Measurements from ENCODE around the gene B3GAT2. TPM values are rescaled to one million over a fixed set of nuclear protein-coding genes. Genes with fewer than 3 reads are reported as not detected.

The B3GAT2 gene
- total RNA-seq, 1 experiment from 2014 or later = not detected

DNA sequence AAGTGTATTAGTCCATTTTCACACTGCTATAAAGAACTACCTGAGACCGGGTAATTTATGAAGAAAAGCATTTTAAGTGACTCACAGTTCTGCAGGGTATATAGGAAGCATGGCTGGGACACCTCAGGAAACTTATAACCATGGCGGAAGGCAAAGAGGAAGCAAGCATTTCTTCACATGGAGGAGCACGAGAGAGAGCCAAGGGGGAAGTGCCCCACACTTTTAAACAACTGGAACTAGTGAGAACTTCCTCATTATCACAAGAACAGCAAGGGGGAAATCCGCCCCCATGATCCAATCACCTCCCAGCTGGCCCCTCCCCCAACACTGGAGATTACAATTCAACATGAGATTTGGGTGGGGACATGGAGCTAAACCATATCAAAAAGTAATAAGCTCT is 28.3 kb upstream of the B3GAT2 start (continued):
- TF ChIP-seq, protein P1, sequence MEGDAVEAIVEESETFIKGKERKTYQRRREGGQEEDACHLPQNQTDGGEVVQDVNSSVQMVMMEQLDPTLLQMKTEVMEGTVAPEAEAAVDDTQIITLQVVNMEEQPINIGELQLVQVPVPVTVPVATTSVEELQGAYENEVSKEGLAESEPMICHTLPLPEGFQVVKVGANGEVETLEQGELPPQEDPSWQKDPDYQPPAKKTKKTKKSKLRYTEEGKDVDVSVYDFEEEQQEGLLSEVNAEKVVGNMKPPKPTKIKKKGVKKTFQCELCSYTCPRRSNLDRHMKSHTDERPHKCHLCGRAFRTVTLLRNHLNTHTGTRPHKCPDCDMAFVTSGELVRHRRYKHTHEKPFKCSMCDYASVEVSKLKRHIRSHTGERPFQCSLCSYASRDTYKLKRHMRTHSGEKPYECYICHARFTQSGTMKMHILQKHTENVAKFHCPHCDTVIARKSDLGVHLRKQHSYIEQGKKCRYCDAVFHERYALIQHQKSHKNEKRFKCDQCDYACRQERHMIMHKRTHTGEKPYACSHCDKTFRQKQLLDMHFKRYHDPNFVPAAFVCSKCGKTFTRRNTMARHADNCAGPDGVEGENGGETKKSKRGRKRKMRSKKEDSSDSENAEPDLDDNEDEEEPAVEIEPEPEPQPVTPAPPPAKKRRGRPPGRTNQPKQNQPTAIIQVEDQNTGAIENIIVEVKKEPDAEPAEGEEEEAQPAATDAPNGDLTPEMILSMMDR (IDR thresholded peaks at IDR 0.05 in 2 of 3, conservative IDR thresholded peaks at IDR 0.05 in 1 of 3; ENCODE audit: borderline replicate concordance in 1 of 3, insufficient read depth in 1 of 3, low read depth in 2 of 3, low read length in 2 of 3) = no peak
- TF ChIP-seq CEBPB (IDR thresholded peaks at IDR 0.05; ENCODE audit: low read depth) (no peak), YY1 (IDR thresholded peaks at IDR 0.05; ENCODE audit: extremely low read depth, insufficient replicate concordance, low read depth, low read length) (no peak), POLR2A (IDR thresholded peaks at IDR 0.05; ENCODE audit: borderline replicate concordance, extremely low read depth, insufficient read depth, insufficient read length) (no peak), RAD21 (IDR thresholded peaks at IDR 0.05; ENCODE audit: low read depth) (no peak), SRF (IDR thresholded peaks at IDR 0.05; ENCODE audit: low read depth) (no peak), EZH2 (IDR thresholded peaks at IDR 0.05) (no peak), EGR1 (IDR thresholded peaks at IDR 0.05; ENCODE audit: low read depth) (no peak), TCF7L2 (IDR thresholded peaks at IDR 0.05; ENCODE audit: borderline replicate concordance, extremely low read depth, insufficient read depth, insufficient read length) (no peak)
- TF ChIP-seq, protein P2, sequence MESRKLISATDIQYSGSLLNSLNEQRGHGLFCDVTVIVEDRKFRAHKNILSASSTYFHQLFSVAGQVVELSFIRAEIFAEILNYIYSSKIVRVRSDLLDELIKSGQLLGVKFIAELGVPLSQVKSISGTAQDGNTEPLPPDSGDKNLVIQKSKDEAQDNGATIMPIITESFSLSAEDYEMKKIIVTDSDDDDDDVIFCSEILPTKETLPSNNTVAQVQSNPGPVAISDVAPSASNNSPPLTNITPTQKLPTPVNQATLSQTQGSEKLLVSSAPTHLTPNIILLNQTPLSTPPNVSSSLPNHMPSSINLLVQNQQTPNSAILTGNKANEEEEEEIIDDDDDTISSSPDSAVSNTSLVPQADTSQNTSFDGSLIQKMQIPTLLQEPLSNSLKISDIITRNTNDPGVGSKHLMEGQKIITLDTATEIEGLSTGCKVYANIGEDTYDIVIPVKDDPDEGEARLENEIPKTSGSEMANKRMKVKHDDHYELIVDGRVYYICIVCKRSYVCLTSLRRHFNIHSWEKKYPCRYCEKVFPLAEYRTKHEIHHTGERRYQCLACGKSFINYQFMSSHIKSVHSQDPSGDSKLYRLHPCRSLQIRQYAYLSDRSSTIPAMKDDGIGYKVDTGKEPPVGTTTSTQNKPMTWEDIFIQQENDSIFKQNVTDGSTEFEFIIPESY (IDR thresholded peaks at IDR 0.05; ENCODE audit: extremely low read depth, insufficient replicate concordance, low read length) = no peak

DNA sequence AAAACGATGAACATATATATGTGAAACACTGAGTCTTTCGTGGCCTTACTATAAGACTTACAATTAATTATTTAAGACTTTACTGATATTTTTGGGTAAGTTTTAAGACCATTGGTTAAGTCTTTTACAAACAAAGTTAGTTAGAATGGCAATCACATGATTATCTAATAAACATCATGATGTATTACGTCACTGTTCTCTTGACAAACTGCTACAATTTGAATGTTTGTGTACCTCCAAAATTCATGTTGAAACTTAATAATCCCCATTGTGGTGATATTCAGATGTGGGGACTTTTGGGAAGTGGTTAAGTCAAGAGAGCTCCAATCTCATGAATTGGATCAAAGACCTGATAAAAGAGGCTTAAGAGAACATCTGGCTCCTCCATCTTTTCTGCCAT is 25.9 kb upstream of the B3GAT2 start:
- Histone ChIP-seq H4K20me1 (ENCODE audit: insufficient read depth) (no peaks in the 10 kb centered on the region), H3K4me1 (ENCODE audit: control insufficient read depth in 1 of 2, insufficient read depth in 2 of 2, low read length in 2 of 2) (no peaks in the 10 kb centered on the region), H3K4me3 (replicated peaks in 1 of 2; ENCODE audit: low read depth in 1 of 2, low read length in 2 of 2) (no peak overlapping the region), H3K4me2 (ENCODE audit: low read length) (no peak overlapping the region), H3K9me3 (ENCODE audit: control insufficient read depth in 1 of 2, insufficient read depth in 1 of 2, low read depth in 1 of 2, low read length in 2 of 2) (no peaks in the 10 kb centered on the region), H3K9me2 (ENCODE audit: insufficient read depth) (no peaks in the 10 kb centered on the region), H3K36me3 (ENCODE audit: control insufficient read depth in 1 of 2, insufficient read depth in 2 of 2, low read length in 2 of 2) (no peaks in the 10 kb centered on the region), H2AFZ (ENCODE audit: low read depth, low read length, poor library complexity, severe bottlenecking) (no peak overlapping the region), H3K27ac (ENCODE audit: low read depth, low read length) (no peak overlapping the region), H3K9ac (ENCODE audit: low read length) (no peak overlapping the region), H3K27me3 (ENCODE audit: insufficient read depth, low read length) (no peaks in the 10 kb centered on the region), H3K79me2 (ENCODE audit: insufficient read depth, low read length) (no peaks in the 10 kb centered on the region)
- ATAC-seq (no peak), DNase-seq (ENCODE audit: low read depth, low spot score) (no peak)
- ChIA-PET CTCF (no interaction called here), RAD21 (ENCODE audit: low non-redundant PET in 1 of 2, low total read pairs in 2 of 2, uncharacterized antibody in 2 of 2, unreplicated experiment in 2 of 2) (no interaction called here), POLR2A (no interaction called here)
- no TSS peak for BruUV-seq (replicated peaks)
- TF ChIP-seq POLR2A (IDR thresholded peaks at IDR 0.05; ENCODE audit: borderline replicate concordance, extremely low read depth, insufficient read depth, insufficient read length) (no peak), ZNF274 (IDR thresholded peaks at IDR 0.05; ENCODE audit: low read depth, low read length) (no peak), CBX3 (IDR thresholded peaks at IDR 0.05; ENCODE audit: low read depth) (no peak), EZH2phosphoT487 (IDR thresholded peaks at IDR 0.05; ENCODE audit: borderline replicate concordance) (no peak), SIN3A (IDR thresholded peaks at IDR 0.05; ENCODE audit: low read depth) (no peak), JUND (IDR thresholded peaks at IDR 0.05) (no peak), RAD21 (IDR thresholded peaks at IDR 0.05; ENCODE audit: low read depth) (no peak), SP1 (IDR thresholded peaks at IDR 0.05; ENCODE audit: low read depth) (no peak)
- TF ChIP-seq, protein P3, sequence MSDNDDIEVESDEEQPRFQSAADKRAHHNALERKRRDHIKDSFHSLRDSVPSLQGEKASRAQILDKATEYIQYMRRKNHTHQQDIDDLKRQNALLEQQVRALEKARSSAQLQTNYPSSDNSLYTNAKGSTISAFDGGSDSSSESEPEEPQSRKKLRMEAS (IDR thresholded peaks at IDR 0.05) = no peak
- TF ChIP-seq, protein P2 (IDR thresholded peaks at IDR 0.05; ENCODE audit: extremely low read depth, insufficient replicate concordance, low read length) = no peak
- intact Hi-C loops (cut with micrococcal nuclease) = no loop called here
